Activated B cell treated with CpG ODN at 0.5 μM for 24 hours (primary cell): ENCODE data around the gene ANKFY1. TPM values are rescaled to one million over a fixed set of nuclear protein-coding genes. Genes with fewer than 3 reads are reported as not detected.

Experiments
- ATAC-seq: fragments of 200-7000 bp; cut with Tn5 transposase; one replicate; pipeline ENCODE4 v1.10.0; 2021; ENCODE audit warnings: low read depth, mild to moderate bottlenecking, moderate library complexity
- CTCF ChIA-PET: fragments of 350-600 bp; sonication (Branson Sonifier 250); formaldehyde crosslinking; loops from one replicate; lab custom pipeline; 2021; ENCODE audit warnings: antibody characterized with exemption; lab: Charles Lee
- POLR2A ChIA-PET: fragments of 350-600 bp; sonication (Branson Sonifier 250); formaldehyde crosslinking; loops from one replicate; lab custom pipeline; 2021; ENCODE audit warnings: antibody characterized with exemption; lab: Charles Lee
- DNase-seq: peaks from one replicate; pipeline ENCODE4 v3.0.0; 2022
- H3K27ac Mint-ChIP-seq: one replicate; pipeline ENCODE4 v1.8.0; 2020; ENCODE audit warnings: mixed read lengths
- H3K27me3 Mint-ChIP-seq: one replicate; pipeline ENCODE4 v1.8.0; 2021; ENCODE audit warnings: mixed read lengths
- H3K36me3 Mint-ChIP-seq: one replicate; pipeline ENCODE4 v1.8.0; 2021; ENCODE audit warnings: low read depth, mixed read lengths
- H3K4me1 Mint-ChIP-seq: one replicate; pipeline ENCODE4 v1.8.0; 2021; ENCODE audit warnings: mixed read lengths
- H3K4me3 Mint-ChIP-seq: one replicate; pipeline ENCODE4 v1.8.0; 2020; ENCODE audit warnings: mild to moderate bottlenecking, mixed read lengths
- H3K9me3 Mint-ChIP-seq: one replicate; pipeline ENCODE4 v1.8.0; 2020; ENCODE audit warnings: mixed read lengths
- CTCF ChIP-seq: fragments of 200-600 bp; IDR thresholded peaks from one replicate; pipeline ENCODE4 v1.8.0; 2022; ENCODE audit warnings: antibody characterized with exemption, mild to moderate bottlenecking
- intact Hi-C: fragments of 100-400 bp; cut with micrococcal nuclease; formaldehyde crosslinking; loops from one replicate; pipeline ENCODE4 v1.15.1; 2024
- total RNA-seq: library from RNA; stranded (reverse); gene quantifications from 2 replicates; pipeline ENCODE4 v1.2.3, GENCODE V29; 2022

Gene ANKFY1
- total RNA-seq, 1 donor from 2014 or later: 50.2 TPM

GRCh38 chr17:4184811-4185210, 79.0 kb downstream of the ANKFY1 start:
- no peaks in the 10 kb centered on the region for H3K27me3 Mint-ChIP-seq
- no peaks in the 10 kb centered on the region for H3K9me3 Mint-ChIP-seq
- no peak for DNase-seq
- no peaks in the 10 kb centered on the region for H3K4me1 Mint-ChIP-seq
- TF ChIP-seq CTCF: no peak
- ChIA-PET POLR2A (no interaction called here), CTCF (interaction anchor here (0.6 kb wide), 1 partner anchor 25 kb away, joined by 3 read pairs; no protein-coding TSS in a partner anchor)
- intact Hi-C loops: no loop called here
- no peak overlapping the region for H3K4me3 Mint-ChIP-seq
- no peak overlapping the region for H3K27ac Mint-ChIP-seq
- peaks cover 85% of the 10 kb centered on the region for H3K36me3 Mint-ChIP-seq
- no peak for ATAC-seq

DNA sequence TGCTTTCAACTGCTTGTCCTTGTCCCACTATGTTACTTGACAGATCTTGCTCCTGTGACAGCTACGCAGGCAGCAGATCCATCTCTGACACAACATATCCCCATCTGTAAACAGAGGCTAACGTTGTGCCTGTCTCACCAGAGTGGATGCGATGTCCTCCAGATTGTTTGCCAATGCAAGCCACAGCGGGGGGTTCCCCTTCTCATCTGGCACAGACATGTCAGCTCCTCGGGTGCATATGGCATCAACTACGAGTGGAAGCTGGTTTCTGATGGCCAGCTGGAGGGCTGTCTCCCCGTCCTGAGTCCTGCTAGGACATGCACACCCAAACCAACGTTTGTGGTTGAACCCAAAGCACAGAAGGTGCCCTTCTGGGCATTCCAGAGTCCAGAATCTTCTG, 81.7 kb downstream of the ANKFY1 start:
- no peak for ATAC-seq
- CTCF ChIA-PET: no interaction called here
- Mint-ChIP-seq H3K36me3 (peaks cover 88% of the 10 kb centered on the region), H3K4me3 (no peak overlapping the region), H3K9me3 (no peaks in the 10 kb centered on the region), H3K27ac (no peak overlapping the region), H3K4me1 (no peaks in the 10 kb centered on the region), H3K27me3 (no peaks in the 10 kb centered on the region)
- intact Hi-C loops: no loop called here
- DNase-seq: no peak
- no peak for TF ChIP-seq CTCF
- POLR2A ChIA-PET: interaction anchor here (0.5 to 1.2 kb wide), 2 partner anchors 38 to 471 kb away, joined by 3 to 4 read pairs; no protein-coding TSS in a partner anchor

DNA sequence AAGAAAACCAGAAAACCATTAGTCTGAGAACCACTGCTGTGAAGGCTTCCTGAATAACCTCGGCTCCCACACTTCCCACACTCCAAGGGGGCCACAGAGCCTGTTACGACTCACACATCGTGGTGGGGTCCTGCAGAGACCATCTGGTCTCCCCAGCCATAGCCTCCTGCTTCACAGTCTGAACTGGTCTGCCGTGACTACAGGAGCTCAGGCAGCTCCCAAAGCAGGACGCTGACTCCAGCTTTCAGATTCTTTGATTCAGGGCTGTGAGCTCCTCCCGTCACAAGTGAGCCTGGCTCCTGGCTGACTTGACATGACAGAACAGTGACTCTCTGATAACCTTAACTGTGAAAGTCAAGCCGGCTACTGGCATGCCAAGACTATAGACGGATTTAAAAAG, 83.0 kb downstream of the ANKFY1 start:
- H3K27me3 Mint-ChIP-seq: no peaks in the 10 kb centered on the region
- CTCF ChIA-PET: no interaction called here
- ATAC-seq (no peak), DNase-seq (no peak)
- no peak overlapping the region for H3K27ac Mint-ChIP-seq
- intact Hi-C loops: no loop called here
- TF ChIP-seq CTCF: no peak
- no peaks in the 10 kb centered on the region for H3K9me3 Mint-ChIP-seq
- H3K36me3 Mint-ChIP-seq: peaks cover 88% of the 10 kb centered on the region
- H3K4me3 Mint-ChIP-seq: no peak overlapping the region
- POLR2A ChIA-PET: no interaction called here
- H3K4me1 Mint-ChIP-seq: no peaks in the 10 kb centered on the region

- Mint-ChIP-seq H3K4me3 (no peak overlapping the region), H3K27me3 (no peaks in the 10 kb centered on the region), H3K27ac (no peak overlapping the region), H3K36me3 (peaks cover 92% of the 10 kb centered on the region), H3K4me1 (no peaks in the 10 kb centered on the region), H3K9me3 (no peaks in the 10 kb centered on the region)
- DNase-seq (no peak), ATAC-seq (no peak)
- TF ChIP-seq CTCF: no peak
- intact Hi-C loops: no loop called here
- POLR2A ChIA-PET: interaction anchor here (1.2 kb wide), 1 partner anchor 35 kb away, joined by 3 read pairs; no protein-coding TSS in a partner anchor
- CTCF ChIA-PET: no interaction called here
Measured at GRCh38 chr17:4179071-4179470, 84.7 kb downstream of the ANKFY1 start.

- intact Hi-C loops: no loop called here
- Mint-ChIP-seq H3K9me3 (no peaks in the 10 kb centered on the region), H3K27me3 (no peaks in the 10 kb centered on the region), H3K4me3 (no peak overlapping the region), H3K27ac (no peak overlapping the region), H3K36me3 (peaks cover 92% of the 10 kb centered on the region), H3K4me1 (no peaks in the 10 kb centered on the region)
- no peak for TF ChIP-seq CTCF
- ChIA-PET CTCF (no interaction called here), POLR2A (interaction anchor here (1.2 kb wide), 1 partner anchor 35 kb away, joined by 3 read pairs; no protein-coding TSS in a partner anchor)
- ATAC-seq (no peak), DNase-seq (no peak)
Measured at GRCh38 chr17:4178651-4179050, 85.1 kb downstream of the ANKFY1 start.
